ENCODE measurements around the gene PROZ. TPM values are rescaled to one million over a fixed set of nuclear protein-coding genes. Genes with fewer than 3 reads are reported as not detected.
A peak's percentile ranks its signal among the peaks of the same experiment; 100 is the strongest.

Gene PROZ
- total RNA-seq, 1 donor from 2014 or later, result not detected

DNA sequence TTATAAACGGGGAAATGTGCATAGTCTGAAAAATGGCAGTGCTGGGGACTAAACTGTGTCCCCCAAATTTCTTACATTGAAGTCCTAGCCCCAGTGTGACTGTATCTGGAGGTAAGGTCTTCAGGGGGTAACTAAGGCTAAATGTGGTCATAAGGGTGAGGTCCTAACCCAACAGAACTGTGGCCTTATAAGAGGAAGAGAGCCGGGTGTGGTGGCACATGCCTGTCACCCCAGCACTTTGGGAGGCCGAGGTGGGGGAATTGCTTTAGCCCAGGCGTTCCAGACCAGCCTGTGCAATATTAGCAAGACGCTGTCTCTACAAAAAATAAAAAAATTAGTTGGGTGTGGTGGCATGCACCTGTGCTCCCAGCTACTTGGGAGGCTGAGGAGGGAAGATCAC, 17.8 kb downstream of the PROZ start:
- Mint-ChIP-seq H3K36me3 (ENCODE audit: unreplicated experiment) (no peaks in the 10 kb centered on the region), H3K4me3 (ENCODE audit: unreplicated experiment) (no peak overlapping the region), H3K9me3 (ENCODE audit: unreplicated experiment) (no peaks in the 10 kb centered on the region), H3K4me1 (ENCODE audit: low read depth, unreplicated experiment) (peaks cover 2% of the 10 kb centered on the region), H3K27ac (ENCODE audit: unreplicated experiment) (peak overlapping the region; percentile 2), H3K27me3 (ENCODE audit: unreplicated experiment) (peaks cover 3% of the 10 kb centered on the region)
- TF ChIP-seq, protein P1, sequence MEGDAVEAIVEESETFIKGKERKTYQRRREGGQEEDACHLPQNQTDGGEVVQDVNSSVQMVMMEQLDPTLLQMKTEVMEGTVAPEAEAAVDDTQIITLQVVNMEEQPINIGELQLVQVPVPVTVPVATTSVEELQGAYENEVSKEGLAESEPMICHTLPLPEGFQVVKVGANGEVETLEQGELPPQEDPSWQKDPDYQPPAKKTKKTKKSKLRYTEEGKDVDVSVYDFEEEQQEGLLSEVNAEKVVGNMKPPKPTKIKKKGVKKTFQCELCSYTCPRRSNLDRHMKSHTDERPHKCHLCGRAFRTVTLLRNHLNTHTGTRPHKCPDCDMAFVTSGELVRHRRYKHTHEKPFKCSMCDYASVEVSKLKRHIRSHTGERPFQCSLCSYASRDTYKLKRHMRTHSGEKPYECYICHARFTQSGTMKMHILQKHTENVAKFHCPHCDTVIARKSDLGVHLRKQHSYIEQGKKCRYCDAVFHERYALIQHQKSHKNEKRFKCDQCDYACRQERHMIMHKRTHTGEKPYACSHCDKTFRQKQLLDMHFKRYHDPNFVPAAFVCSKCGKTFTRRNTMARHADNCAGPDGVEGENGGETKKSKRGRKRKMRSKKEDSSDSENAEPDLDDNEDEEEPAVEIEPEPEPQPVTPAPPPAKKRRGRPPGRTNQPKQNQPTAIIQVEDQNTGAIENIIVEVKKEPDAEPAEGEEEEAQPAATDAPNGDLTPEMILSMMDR (IDR thresholded peaks at IDR 0.05; ENCODE audit: partially characterized antibody, unreplicated experiment), result no peak
- no peak for DNase-seq

DNA sequence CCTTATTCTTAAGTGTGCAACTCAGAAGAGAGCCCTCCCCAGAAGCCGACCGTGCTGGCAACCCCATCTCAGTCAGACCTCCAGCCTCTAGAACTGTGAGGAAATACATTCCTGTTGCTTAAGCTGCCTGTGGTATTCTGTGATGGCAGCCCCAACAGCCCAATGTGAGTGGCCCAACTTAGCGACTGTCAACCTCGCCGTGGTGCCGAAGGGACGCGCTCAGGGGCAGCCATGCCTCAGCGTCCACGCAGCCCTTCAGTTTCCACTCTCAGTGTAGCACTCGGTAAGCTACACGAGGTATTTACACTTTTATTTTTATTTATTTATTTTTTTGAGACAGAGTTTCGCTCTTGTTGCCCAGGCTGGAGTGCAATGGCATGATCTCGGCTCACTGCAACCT, 18.4 kb downstream of the PROZ start:
- no peaks in the 10 kb centered on the region for H3K9me3 Mint-ChIP-seq (ENCODE audit: unreplicated experiment)
- H3K4me3 Mint-ChIP-seq (ENCODE audit: unreplicated experiment), result no peak overlapping the region
- DNase-seq, result no peak
- peaks cover 2% of the 10 kb centered on the region for H3K27me3 Mint-ChIP-seq (ENCODE audit: unreplicated experiment)
- no peak overlapping the region for H3K27ac Mint-ChIP-seq (ENCODE audit: unreplicated experiment)
- H3K36me3 Mint-ChIP-seq (ENCODE audit: unreplicated experiment), result no peaks in the 10 kb centered on the region
- TF ChIP-seq, protein P1 (IDR thresholded peaks at IDR 0.05; ENCODE audit: partially characterized antibody, unreplicated experiment), result no peak
- H3K4me1 Mint-ChIP-seq (ENCODE audit: low read depth, unreplicated experiment), result peaks cover 2% of the 10 kb centered on the region

DNA sequence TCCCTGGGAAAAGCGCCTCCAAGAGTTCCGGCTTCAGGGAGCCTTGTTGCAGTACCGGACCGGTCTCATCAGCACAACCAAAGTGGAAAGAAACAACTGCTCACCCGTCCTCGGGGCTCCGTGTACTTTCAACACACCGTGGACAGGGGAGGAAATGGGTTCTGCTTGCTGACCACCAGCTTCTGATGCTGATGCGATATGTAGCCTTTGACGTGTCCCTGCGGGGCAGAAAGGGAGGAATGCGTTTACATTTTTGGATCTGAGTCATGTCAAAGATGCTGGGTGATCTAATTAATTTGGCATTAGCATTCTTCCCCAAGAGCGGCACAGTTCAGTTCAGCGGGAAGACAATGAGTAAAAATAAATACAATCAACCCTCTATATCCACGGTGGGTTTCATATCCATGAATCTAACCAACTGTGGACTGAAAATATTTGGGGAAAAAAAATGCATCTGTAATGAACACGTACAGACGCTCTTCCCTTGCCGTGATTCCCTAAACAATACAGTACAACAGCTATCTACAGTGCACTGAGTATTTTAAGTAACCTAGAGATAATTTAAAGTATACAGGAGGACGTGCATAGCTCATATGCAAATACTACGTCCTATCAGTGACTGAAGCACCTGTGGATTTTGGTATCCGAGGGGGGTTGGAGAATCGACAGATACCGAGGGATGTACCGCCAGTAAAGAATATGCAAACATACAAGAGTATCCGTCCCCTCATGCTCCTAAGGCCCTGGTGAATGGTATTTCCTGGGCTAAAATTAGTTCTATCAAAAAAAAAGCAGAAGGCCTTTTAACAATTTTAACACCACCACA, 19.8 kb downstream of the PROZ start:
- no peak overlapping the region for H3K27ac Mint-ChIP-seq (ENCODE audit: unreplicated experiment)
- TF ChIP-seq, protein P1 (IDR thresholded peaks at IDR 0.05; ENCODE audit: partially characterized antibody, unreplicated experiment), result no peak
- H3K4me3 Mint-ChIP-seq (ENCODE audit: unreplicated experiment), result no peak overlapping the region
- DNase-seq, result no peak
- no peaks in the 10 kb centered on the region for H3K36me3 Mint-ChIP-seq (ENCODE audit: unreplicated experiment)
- H3K4me1 Mint-ChIP-seq (ENCODE audit: low read depth, unreplicated experiment), result peaks cover 2% of the 10 kb centered on the region
- peaks cover 2% of the 10 kb centered on the region for H3K27me3 Mint-ChIP-seq (ENCODE audit: unreplicated experiment)
- H3K9me3 Mint-ChIP-seq (ENCODE audit: unreplicated experiment), result no peaks in the 10 kb centered on the region

DNA sequence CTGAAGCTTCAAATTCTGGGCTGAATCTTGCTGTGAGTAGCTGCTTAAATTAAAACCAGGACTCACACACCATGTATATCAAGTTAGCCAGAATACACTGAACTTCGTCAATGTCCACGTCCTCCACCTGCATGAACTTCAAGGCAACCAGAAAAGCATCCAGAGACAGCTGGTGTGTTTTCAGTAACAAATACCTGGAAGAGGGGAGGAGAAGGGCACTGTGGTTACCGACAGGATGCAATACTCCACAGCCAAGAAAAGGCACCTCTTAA, 20.4 kb downstream of the PROZ start:
- H3K9me3 Mint-ChIP-seq (ENCODE audit: unreplicated experiment), result no peaks in the 10 kb centered on the region
- TF ChIP-seq, protein P1 (IDR thresholded peaks at IDR 0.05; ENCODE audit: partially characterized antibody, unreplicated experiment), result no peak
- DNase-seq, result no peak
- no peak overlapping the region for H3K4me3 Mint-ChIP-seq (ENCODE audit: unreplicated experiment)
- H3K27me3 Mint-ChIP-seq (ENCODE audit: unreplicated experiment), result peaks cover 2% of the 10 kb centered on the region
- no peaks in the 10 kb centered on the region for H3K36me3 Mint-ChIP-seq (ENCODE audit: unreplicated experiment)
- H3K27ac Mint-ChIP-seq (ENCODE audit: unreplicated experiment), result no peak overlapping the region
- H3K4me1 Mint-ChIP-seq (ENCODE audit: low read depth, unreplicated experiment), result peaks cover 2% of the 10 kb centered on the region

DNA sequence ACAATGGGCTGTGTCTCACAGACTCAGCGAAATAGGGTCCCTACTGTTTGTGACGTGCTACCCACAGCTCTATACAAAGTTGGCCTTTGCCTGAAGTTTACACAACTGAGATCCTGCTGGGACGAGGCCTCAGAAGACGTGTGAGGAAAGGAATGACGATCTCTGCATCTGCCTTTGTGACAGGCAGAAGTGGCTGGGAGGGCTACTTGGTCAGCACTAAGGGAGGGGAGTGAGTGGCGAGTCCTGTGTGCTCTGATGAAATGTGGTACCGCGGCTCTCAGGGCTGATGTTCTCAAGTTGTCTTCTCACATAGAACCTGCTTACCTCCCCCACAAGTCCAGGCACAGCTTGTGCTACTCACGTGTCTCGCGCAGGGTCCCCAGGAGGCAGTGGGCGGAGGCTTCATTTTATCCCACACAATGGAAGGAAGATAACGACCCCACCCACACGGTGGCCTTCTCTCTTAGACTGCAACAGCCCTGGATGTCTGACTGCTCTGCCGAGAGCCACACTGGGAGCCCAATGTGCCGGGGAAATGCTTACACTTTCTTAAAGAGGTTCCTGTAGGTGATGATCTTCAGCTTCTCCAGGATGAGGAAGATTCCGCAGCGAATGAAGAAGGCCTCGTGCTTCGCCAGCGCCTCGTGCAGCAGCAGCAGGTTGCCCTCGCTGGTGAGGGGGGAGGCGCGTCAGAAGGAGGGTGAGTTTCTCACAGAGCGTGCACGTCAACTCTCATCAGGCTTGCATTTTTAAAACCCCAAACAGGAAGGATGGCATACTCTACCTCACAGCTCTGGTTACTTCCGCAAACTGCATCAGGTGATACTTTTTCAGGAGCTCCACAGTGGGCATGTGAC, 21.2 kb downstream of the PROZ start:
- Mint-ChIP-seq H3K9me3 (ENCODE audit: unreplicated experiment) (no peaks in the 10 kb centered on the region), H3K36me3 (ENCODE audit: unreplicated experiment) (no peaks in the 10 kb centered on the region), H3K27ac (ENCODE audit: unreplicated experiment) (no peak overlapping the region), H3K4me1 (ENCODE audit: low read depth, unreplicated experiment) (peaks cover 2% of the 10 kb centered on the region), H3K4me3 (ENCODE audit: unreplicated experiment) (no peak overlapping the region), H3K27me3 (ENCODE audit: unreplicated experiment) (peaks cover 2% of the 10 kb centered on the region)
- DNase-seq, result no peak
- TF ChIP-seq, protein P1 (IDR thresholded peaks at IDR 0.05; ENCODE audit: partially characterized antibody, unreplicated experiment), result no peak
